Daoy (cell line): Measurements from ENCODE around the gene CYP1A2. TPM values are rescaled to one million over a fixed set of nuclear protein-coding genes. Genes with fewer than 3 reads are reported as not detected.
"Not testable (repeated sequence)": the region's sequence is repeated elsewhere in the genome, so short reads cannot be mapped to it uniquely, and the experiment has no call there.

ENCODE experiments used
- DNase-seq: peaks from one replicate; pipeline ENCODE4 v3.0.0-alpha.2; 2015; ENCODE audit warnings: low read depth
- total RNA-seq: library from RNA; depleted of rRNA; stranded (reverse); fragments of >200 nt; shearing (Covaris generic); gene quantifications from 2 replicates; pipeline ENCODE4 v1.2.3, GENCODE V29; 2014

The CYP1A2 gene
- total RNA-seq, 1 experiment from 2014 or later: not detected

- no peak for DNase-seq
Measured at GRCh38 chr15:74735305-74735704, 13.3 kb upstream of the CYP1A2 start.

- not testable (repeated sequence) for DNase-seq
Measured at GRCh38 chr15:74738239-74738638, 10.4 kb upstream of the CYP1A2 start.

GRCh38 chr15:74742422-74742821 lies 6.2 kb upstream of the CYP1A2 start:
- DNase-seq: no peak

GRCh38 chr15:74746389-74746788 lies 2.3 kb upstream of the CYP1A2 start:
- DNase-seq: no peak

- DNase-seq: no peak
Measured at GRCh38 chr15:74749832-74750231, 1.2 kb downstream of the CYP1A2 start.

- DNase-seq: no peak
Measured at GRCh38 chr15:74750751-74751150, 2.1 kb downstream of the CYP1A2 start.

- DNase-seq: no peak
Measured at GRCh38 chr15:74752011-74752410, 3.4 kb downstream of the CYP1A2 start.

- DNase-seq: peak; percentile 49
Measured at GRCh38 chr15:74752531-74752930, 3.9 kb downstream of the CYP1A2 start.

- no peak for DNase-seq
Measured at GRCh38 chr15:74754593-74755215, 6.1 kb downstream of the CYP1A2 start.

GRCh38 chr15:74758736-74759135 lies 10.1 kb downstream of the CYP1A2 start:
- DNase-seq: no peak

- DNase-seq: no peak
Measured at GRCh38 chr15:74762791-74763150, 14.1 kb downstream of the CYP1A2 start.

GRCh38 chr15:74763416-74763815 lies 14.8 kb downstream of the CYP1A2 start:
- DNase-seq: no peak

- DNase-seq: no peak
Measured at GRCh38 chr15:74767167-74768098, 18.8 kb downstream of the CYP1A2 start.

- no peak for DNase-seq
Measured at GRCh38 chr15:74768099-74768770, 19.6 kb downstream of the CYP1A2 start.

- DNase-seq: peak; percentile 59
Measured at GRCh38 chr15:74768771-74769342, 20.2 kb downstream of the CYP1A2 start.

- no peak for DNase-seq
Measured at GRCh38 chr15:74769463-74770025, 20.9 kb downstream of the CYP1A2 start.

GRCh38 chr15:74770211-74770903 lies 21.7 kb downstream of the CYP1A2 start:
- no peak for DNase-seq

- no peak for DNase-seq
Measured at GRCh38 chr15:74773329-74773728, 24.7 kb downstream of the CYP1A2 start.

- DNase-seq: no peak
Measured at GRCh38 chr15:74773731-74774252, 25.1 kb downstream of the CYP1A2 start.

GRCh38 chr15:74775132-74775562 lies 26.5 kb downstream of the CYP1A2 start:
- no peak for DNase-seq

GRCh38 chr15:74775894-74776293 lies 27.2 kb downstream of the CYP1A2 start:
- no peak for DNase-seq
